Measurements from ENCODE around the gene UBE2G1.

The UBE2G1 gene

DNA sequence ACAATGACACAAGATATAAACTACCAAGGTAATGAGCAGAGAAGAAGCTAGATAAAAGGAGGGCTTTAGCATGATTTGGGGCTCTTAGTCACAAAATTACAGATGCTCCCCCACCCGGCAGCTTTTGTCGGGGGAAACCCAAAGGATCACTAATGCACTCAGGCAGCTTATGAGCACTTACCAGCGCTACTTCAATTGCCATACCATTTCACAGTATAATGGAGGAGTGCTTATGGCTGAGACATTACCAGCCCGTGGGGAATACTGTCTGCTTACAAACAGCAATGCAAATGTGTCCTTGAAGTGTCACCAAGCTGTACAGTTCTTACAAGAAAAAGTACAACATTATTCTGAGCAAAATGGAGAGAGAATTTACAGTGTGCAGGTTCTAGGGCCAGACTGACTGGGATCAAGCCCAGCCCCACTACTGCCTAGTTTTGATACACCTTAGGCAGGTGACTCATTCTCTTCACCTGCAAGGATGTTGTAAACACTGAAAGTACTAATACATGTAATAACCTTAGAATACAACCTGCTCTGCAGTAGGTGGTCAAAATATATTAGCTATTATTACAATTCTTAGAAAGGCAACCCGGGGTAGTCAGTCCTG lies 119.0 kb downstream of the UBE2G1 start:
- ATAC-seq (ENCODE audit: low read depth), result peak; percentile 89
- Histone ChIP-seq H3K9me3 (ENCODE audit: severe bottlenecking) (no peaks in the 10 kb centered on the region), H3K4me1 (ENCODE audit: insufficient read depth, poor library complexity, severe bottlenecking) (peaks cover 23% of the 10 kb centered on the region), H3K27me3 (ENCODE audit: insufficient read depth, poor library complexity, severe bottlenecking) (no peaks in the 10 kb centered on the region), H3K36me3 (ENCODE audit: low read depth) (no peaks in the 10 kb centered on the region), H3K4me3 (ENCODE audit: severe bottlenecking) (no peak overlapping the region), H3K27ac (ENCODE audit: poor library complexity, severe bottlenecking) (peak overlapping the region; percentile 48)
- no peak for DNase-seq (ENCODE audit: low spot score)
- TF ChIP-seq, protein P1, sequence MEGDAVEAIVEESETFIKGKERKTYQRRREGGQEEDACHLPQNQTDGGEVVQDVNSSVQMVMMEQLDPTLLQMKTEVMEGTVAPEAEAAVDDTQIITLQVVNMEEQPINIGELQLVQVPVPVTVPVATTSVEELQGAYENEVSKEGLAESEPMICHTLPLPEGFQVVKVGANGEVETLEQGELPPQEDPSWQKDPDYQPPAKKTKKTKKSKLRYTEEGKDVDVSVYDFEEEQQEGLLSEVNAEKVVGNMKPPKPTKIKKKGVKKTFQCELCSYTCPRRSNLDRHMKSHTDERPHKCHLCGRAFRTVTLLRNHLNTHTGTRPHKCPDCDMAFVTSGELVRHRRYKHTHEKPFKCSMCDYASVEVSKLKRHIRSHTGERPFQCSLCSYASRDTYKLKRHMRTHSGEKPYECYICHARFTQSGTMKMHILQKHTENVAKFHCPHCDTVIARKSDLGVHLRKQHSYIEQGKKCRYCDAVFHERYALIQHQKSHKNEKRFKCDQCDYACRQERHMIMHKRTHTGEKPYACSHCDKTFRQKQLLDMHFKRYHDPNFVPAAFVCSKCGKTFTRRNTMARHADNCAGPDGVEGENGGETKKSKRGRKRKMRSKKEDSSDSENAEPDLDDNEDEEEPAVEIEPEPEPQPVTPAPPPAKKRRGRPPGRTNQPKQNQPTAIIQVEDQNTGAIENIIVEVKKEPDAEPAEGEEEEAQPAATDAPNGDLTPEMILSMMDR (IDR thresholded peaks at IDR 0.05; ENCODE audit: poor library complexity, severe bottlenecking), result no peak

DNA sequence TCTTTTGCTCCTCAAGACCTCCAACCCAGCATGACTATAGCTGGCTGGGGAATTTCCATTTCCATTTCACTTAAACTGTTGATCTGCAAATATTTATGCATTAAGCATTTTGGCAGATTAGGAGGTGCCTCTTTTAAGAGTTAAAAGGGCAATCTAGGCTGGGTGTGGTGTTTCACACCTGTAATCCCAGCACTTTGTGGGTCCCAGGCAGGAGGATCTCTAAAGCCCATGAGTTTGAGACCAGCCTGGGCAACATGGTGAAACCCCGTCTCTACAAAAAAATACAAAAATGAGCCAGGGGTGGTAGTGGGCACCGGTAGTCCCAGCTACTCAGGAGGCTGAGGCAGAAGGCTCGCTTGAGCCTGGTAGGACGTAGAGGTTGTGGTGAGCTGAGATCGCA lies 119.8 kb downstream of the UBE2G1 start:
- Histone ChIP-seq H3K4me3 (ENCODE audit: severe bottlenecking) (no peak overlapping the region), H3K4me1 (ENCODE audit: insufficient read depth, poor library complexity, severe bottlenecking) (peaks cover 23% of the 10 kb centered on the region), H3K36me3 (ENCODE audit: low read depth) (peaks cover 6% of the 10 kb centered on the region), H3K9me3 (ENCODE audit: severe bottlenecking) (no peaks in the 10 kb centered on the region), H3K27me3 (ENCODE audit: insufficient read depth, poor library complexity, severe bottlenecking) (no peaks in the 10 kb centered on the region), H3K27ac (ENCODE audit: poor library complexity, severe bottlenecking) (no peak overlapping the region)
- TF ChIP-seq, protein P1 (IDR thresholded peaks at IDR 0.05; ENCODE audit: poor library complexity, severe bottlenecking), result no peak
- ATAC-seq (ENCODE audit: low read depth) (no peak), DNase-seq (ENCODE audit: low spot score) (no peak)

DNA sequence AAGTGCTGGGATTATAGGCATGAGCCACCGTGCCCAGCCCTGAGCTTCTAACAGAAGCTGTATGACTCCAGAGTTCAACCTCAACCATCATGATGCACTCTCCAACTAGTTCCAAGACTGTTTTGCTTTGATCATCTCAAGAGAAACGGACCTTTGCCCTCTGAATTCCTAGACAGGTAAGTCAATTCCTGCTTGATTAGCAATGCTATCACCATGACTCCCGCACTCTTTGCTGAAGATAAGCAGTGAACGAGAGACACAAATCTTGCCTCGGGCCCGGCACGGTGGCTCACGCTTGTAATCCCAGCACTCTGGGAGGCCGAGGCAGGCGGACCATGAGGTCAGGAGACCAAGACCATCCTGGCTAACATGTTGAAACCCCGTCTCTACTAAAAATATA lies 124.9 kb downstream of the UBE2G1 start:
- TF ChIP-seq, protein P1 (IDR thresholded peaks at IDR 0.05; ENCODE audit: poor library complexity, severe bottlenecking), result no peak
- H3K27me3 ChIP-seq (ENCODE audit: insufficient read depth, poor library complexity, severe bottlenecking), result no peaks in the 10 kb centered on the region
- no peaks in the 10 kb centered on the region for H3K9me3 ChIP-seq (ENCODE audit: severe bottlenecking)
- H3K36me3 ChIP-seq (ENCODE audit: low read depth), result peaks cover 40% of the 10 kb centered on the region
- ATAC-seq (ENCODE audit: low read depth) (no peak), DNase-seq (ENCODE audit: low spot score) (no peak)
- no peak overlapping the region for H3K4me3 ChIP-seq (ENCODE audit: severe bottlenecking)
- no peak overlapping the region for H3K27ac ChIP-seq (ENCODE audit: poor library complexity, severe bottlenecking)
- no peaks in the 10 kb centered on the region for H3K4me1 ChIP-seq (ENCODE audit: insufficient read depth, poor library complexity, severe bottlenecking)

DNA sequence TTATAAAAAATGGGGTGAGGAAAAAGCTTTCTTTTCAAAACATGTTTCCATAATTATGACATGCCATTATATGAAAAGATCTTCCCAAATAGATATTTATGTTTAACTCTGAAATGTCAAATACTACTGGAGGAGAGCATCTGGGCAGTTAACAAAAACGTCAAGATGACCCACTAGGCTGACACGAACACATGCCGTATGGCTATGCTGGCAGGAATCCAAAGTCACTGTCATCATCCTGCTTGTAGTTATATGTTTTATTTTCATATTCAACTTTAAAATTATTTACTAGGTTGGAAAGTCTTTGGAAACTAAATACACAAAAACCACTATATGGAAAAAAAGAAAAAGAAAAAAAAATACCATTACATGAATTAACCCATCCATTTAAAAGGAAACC lies 130.0 kb downstream of the UBE2G1 start:
- Histone ChIP-seq H3K9me3 (ENCODE audit: severe bottlenecking) (no peaks in the 10 kb centered on the region), H3K27ac (ENCODE audit: poor library complexity, severe bottlenecking) (no peak overlapping the region), H3K36me3 (ENCODE audit: low read depth) (peaks cover 68% of the 10 kb centered on the region), H3K27me3 (ENCODE audit: insufficient read depth, poor library complexity, severe bottlenecking) (no peaks in the 10 kb centered on the region), H3K4me3 (ENCODE audit: severe bottlenecking) (no peak overlapping the region), H3K4me1 (ENCODE audit: insufficient read depth, poor library complexity, severe bottlenecking) (peaks cover 18% of the 10 kb centered on the region)
- no peak for DNase-seq (ENCODE audit: low spot score)
- ATAC-seq (ENCODE audit: low read depth), result no peak
- TF ChIP-seq, protein P1 (IDR thresholded peaks at IDR 0.05; ENCODE audit: poor library complexity, severe bottlenecking), result no peak

Data from RWPE2 (cell line).